ENCODE results near the gene RSL1D1. TPM values are rescaled to one million over a fixed set of nuclear protein-coding genes. Genes with fewer than 3 reads are reported as not detected.

RSL1D1 gene
- total and polyA plus RNA-seq, 10 of the 15 experiments (the other 5 are each of a cell fraction or from before 2014, with no cell fraction given) = 106 to 535 (median 304) TPM

DNA sequence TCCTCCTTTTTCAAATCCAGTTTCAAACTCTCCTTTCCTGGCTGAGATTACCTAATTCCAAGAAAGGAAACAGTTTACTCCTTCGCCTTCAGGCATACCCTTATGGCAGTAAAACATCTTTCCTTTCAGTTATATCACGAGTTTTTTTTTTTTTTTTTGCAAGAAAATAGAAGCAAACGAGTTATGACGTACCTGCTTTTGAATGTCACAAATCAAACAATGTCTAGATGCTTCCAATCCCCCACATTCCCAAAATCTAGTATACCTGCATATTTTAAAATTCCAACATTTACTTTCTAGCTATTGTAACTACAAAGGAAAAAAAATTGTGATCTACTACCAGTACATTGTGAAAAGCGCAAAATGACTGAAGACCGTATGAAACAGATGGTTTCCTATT, 35.5 kb upstream of the RSL1D1 start:
- ChIA-PET CTCF (no interaction called here), SMC1A (ENCODE audit: uncharacterized antibody, unreplicated experiment) (interaction anchor here (1.1 kb wide), 1 partner anchor 181 kb away, joined by 3 read pairs; no protein-coding TSS in a partner anchor), RAD21 (ENCODE audit: unreplicated experiment) (no interaction called here), POLR2A (interaction anchor here (0.9 kb wide), 1 partner anchor 43 kb away, joined by 4 read pairs; no protein-coding TSS in a partner anchor)
- Histone ChIP-seq H3K4me1 (ENCODE audit: control insufficient read depth, insufficient read depth, low read length) (no peaks in the 10 kb centered on the region), H3K9ac (ENCODE audit: control insufficient read depth, insufficient read depth, low read length) (no peak overlapping the region), H3K4me2 (ENCODE audit: control insufficient read depth, insufficient read depth) (no peak overlapping the region), H3K27ac (ENCODE audit: control insufficient read depth, insufficient read depth) (no peak overlapping the region), H3K79me2 (ENCODE audit: control insufficient read depth, insufficient read depth, low read length) (no peaks in the 10 kb centered on the region), H3K9me3 (replicated peaks; ENCODE audit: control insufficient read depth, insufficient read depth, low read length) (no peaks in the 10 kb centered on the region), H2AFZ (ENCODE audit: control insufficient read depth, low read depth, low read length) (no peak overlapping the region), H3K4me3 (no peak overlapping the region), H4K20me1 (ENCODE audit: control insufficient read depth, insufficient read depth) (no peaks in the 10 kb centered on the region), H3K36me3 (ENCODE audit: control insufficient read depth in 2 of 2, insufficient read depth in 2 of 2, low read length in 1 of 2) (peaks cover 5 to 20% of the 10 kb centered on the region in 2 experiments), H3K27me3 (replicated peaks in 1 of 2; ENCODE audit: control insufficient read depth in 2 of 2, insufficient read depth in 2 of 2, low read length in 1 of 2) (no peaks in the 10 kb centered on the region)
- intact Hi-C loops (cut with micrococcal nuclease; ENCODE audit: unreplicated experiment) (no loop called here), in situ Hi-C loops (cut with MboI) (no loop called here)
- FAIRE-seq (no peak), ATAC-seq (no peak), DNase-seq (ENCODE audit: low read depth, low spot score) (no peak)
- TF ChIP-seq POLR2AphosphoS5 (IDR thresholded peaks at IDR 0.05; ENCODE audit: low read length) = no peak
- TF ChIP-seq, protein P1, sequence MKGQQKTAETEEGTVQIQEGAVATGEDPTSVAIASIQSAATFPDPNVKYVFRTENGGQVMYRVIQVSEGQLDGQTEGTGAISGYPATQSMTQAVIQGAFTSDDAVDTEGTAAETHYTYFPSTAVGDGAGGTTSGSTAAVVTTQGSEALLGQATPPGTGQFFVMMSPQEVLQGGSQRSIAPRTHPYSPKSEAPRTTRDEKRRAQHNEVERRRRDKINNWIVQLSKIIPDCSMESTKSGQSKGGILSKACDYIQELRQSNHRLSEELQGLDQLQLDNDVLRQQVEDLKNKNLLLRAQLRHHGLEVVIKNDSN (IDR thresholded peaks at IDR 0.05; ENCODE audit: borderline replicate concordance, extremely low read length, insufficient read depth, low read depth, low read length) = no peak
- TF ChIP-seq CHD1 (IDR thresholded peaks at IDR 0.05; ENCODE audit: low read depth, low read length) = no peak
- no peak for TF ChIP-seq ZNF622 (IDR thresholded peaks at IDR 0.05)
- TF ChIP-seq HDAC2 (IDR thresholded peaks at IDR 0.05) = no peak
- no peak for TF ChIP-seq ZNF24 (IDR thresholded peaks at IDR 0.05)
- TF ChIP-seq CBX5 (IDR thresholded peaks at IDR 0.05; ENCODE audit: low read depth) = no peak
- no peak for TF ChIP-seq NR2F1 (conservative IDR thresholded peaks at IDR 0.05)
- TF ChIP-seq SREBF2 (IDR thresholded peaks at IDR 0.05; ENCODE audit: low read length) = no peak
- no peak for TF ChIP-seq SRF (IDR thresholded peaks at IDR 0.05; ENCODE audit: low read depth in 2 of 2, low read length in 2 of 2)
- no peak for TF ChIP-seq ESRRA (IDR thresholded peaks at IDR 0.05; ENCODE audit: low read length)
- no peak for TF ChIP-seq RBBP5 (conservative IDR thresholded peaks at IDR 0.05)
- TF ChIP-seq, protein P2, sequence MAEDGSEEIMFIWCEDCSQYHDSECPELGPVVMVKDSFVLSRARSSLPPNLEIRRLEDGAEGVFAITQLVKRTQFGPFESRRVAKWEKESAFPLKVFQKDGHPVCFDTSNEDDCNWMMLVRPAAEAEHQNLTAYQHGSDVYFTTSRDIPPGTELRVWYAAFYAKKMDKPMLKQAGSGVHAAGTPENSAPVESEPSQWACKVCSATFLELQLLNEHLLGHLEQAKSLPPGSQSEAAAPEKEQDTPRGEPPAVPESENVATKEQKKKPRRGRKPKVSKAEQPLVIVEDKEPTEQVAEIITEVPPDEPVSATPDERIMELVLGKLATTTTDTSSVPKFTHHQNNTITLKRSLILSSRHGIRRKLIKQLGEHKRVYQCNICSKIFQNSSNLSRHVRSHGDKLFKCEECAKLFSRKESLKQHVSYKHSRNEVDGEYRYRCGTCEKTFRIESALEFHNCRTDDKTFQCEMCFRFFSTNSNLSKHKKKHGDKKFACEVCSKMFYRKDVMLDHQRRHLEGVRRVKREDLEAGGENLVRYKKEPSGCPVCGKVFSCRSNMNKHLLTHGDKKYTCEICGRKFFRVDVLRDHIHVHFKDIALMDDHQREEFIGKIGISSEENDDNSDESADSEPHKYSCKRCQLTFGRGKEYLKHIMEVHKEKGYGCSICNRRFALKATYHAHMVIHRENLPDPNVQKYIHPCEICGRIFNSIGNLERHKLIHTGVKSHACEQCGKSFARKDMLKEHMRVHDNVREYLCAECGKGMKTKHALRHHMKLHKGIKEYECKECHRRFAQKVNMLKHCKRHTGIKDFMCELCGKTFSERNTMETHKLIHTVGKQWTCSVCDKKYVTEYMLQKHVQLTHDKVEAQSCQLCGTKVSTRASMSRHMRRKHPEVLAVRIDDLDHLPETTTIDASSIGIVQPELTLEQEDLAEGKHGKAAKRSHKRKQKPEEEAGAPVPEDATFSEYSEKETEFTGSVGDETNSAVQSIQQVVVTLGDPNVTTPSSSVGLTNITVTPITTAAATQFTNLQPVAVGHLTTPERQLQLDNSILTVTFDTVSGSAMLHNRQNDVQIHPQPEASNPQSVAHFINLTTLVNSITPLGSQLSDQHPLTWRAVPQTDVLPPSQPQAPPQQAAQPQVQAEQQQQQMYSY (CRISPR knock-in tag; IDR thresholded peaks at IDR 0.05) = no peak
- TF ChIP-seq EGR1 (IDR thresholded peaks at IDR 0.05; ENCODE audit: borderline replicate concordance in 1 of 2, low read depth in 2 of 2, low read length in 2 of 2) = no peak
- no peak for TF ChIP-seq KDM1A (IDR thresholded peaks at IDR 0.05; ENCODE audit: borderline replicate concordance)
- BruUV-seq (replicated peaks) = no TSS peak
- 98% methylated on average over 6 of the region's 6 CpGs for WGBS (ENCODE audit: insufficient coverage, insufficient replicate concordance, low lambda C conversion rate, missing lambda C conversion rate)

All from GM12878 (cell line).